GM06990 (cell line): ENCODE measurements around the gene MLX.

Experiments used
- DNase-seq: peaks from one replicate; pipeline ENCODE4 v3.0.0-alpha.2; 2011; ENCODE audit not compliant: insufficient read length; ENCODE audit errors: extremely low read depth
- H3K27me3 ChIP-seq: replicated peaks from 2 replicates; pipeline ENCODE4 v1.6.0; 2011; ENCODE audit warnings: low read length; ENCODE audit not compliant: control insufficient read depth, insufficient read depth
- H3K36me3 ChIP-seq: 2 replicates; pipeline ENCODE4 v1.5.1; 2011; ENCODE audit warnings: low read length; ENCODE audit not compliant: control insufficient read depth, insufficient read depth
- H3K4me3 ChIP-seq: replicated peaks from 2 replicates; pipeline ENCODE4 v1.5.1; 2011; ENCODE audit warnings: low read depth, mild to moderate bottlenecking, control low read depth, low read length
- CTCF ChIP-seq: IDR thresholded peaks from 2 replicates; pipeline ENCODE4 v1.5.1; 2011; ENCODE audit warnings: low read length, control low read depth, mild to moderate bottlenecking, inconsistent platforms; ENCODE audit not compliant: insufficient read depth, poor library complexity, severe bottlenecking

MLX gene

DNA sequence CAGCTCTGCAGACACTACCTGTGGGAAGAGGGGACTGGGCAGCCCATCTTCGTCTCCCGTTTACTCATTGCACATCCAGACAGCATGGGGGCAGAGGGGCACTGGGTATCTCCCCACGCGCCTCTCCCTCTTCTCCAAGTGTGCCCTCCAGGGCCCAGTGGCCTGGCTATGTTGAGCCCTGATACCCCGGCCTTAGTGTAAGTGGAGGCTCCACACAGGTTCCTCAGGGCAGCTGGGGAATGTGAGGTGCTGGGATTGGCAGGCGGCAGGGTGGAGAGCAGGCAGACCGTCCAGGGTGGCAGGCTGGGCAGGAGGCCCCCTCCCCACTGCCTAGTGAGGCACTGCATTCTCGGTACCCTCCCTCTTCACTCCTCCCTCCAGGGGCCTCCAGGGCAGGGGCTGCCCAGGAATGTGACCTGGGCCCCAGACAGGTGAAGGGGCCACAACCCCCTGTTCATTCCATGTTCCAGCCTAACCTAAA is 44.1 kb upstream of the MLX start:
- no peak for TF ChIP-seq CTCF
- peaks cover 25% of the 10 kb centered on the region for H3K36me3 ChIP-seq
- DNase-seq: no peak
- no peak overlapping the region for H3K4me3 ChIP-seq
- no peaks in the 10 kb centered on the region for H3K27me3 ChIP-seq

- peaks cover 19% of the 10 kb centered on the region for H3K36me3 ChIP-seq
- no peak for DNase-seq
- no peak for TF ChIP-seq CTCF
Measured at GRCh38 chr17:42525221-42525620, 41.7 kb upstream of the MLX start.

DNA sequence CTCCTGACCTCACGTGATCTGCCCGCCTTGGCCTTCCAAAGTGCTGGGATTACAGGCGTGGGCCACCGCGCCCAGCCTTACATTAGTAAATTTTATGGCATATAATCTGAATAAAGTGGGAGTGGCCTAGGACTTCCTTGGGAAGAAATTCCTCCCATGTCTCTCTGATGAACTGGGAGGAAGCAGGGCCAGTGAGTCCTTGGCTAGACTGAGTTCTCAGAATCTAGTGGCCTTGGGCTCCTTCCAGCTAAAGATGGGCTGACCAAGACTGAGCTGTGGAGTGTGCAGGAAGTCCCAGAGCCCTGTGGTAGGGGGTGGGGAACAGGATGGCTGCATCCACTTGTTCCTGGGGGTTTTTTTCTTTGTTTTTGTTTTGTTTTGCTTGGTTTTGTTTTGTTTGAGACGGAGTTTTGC is 40.9 kb upstream of the MLX start:
- H3K4me3 ChIP-seq: no peak overlapping the region
- no peak for DNase-seq
- no peaks in the 10 kb centered on the region for H3K27me3 ChIP-seq
- H3K36me3 ChIP-seq: peaks cover 16% of the 10 kb centered on the region
- TF ChIP-seq CTCF: no peak

More at GRCh38 chr17:42525221-42525620, 41.7 kb upstream of the MLX start:
- H3K27me3 ChIP-seq: no peaks in the 10 kb centered on the region
- no peak overlapping the region for H3K4me3 ChIP-seq

DNA sequence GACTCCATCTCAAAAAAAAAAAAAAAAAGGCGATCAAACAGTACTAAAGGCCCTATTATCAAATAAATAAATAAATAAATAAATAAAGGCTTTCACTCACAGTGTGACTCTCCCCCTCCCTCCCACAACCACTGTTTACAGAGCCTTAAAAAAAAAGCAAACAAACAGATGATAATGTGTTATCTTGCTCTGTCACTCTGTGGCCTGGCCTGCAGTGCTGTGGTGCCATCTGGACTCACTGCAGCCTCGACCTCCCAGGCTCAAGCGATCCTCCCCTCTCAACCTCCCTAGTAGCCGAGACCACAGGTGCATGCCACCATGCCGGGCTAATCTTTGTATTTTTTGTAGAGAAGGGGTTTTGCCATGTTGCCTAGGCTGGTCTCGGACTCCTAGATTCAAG is 39.0 kb upstream of the MLX start:
- H3K27me3 ChIP-seq: no peaks in the 10 kb centered on the region
- DNase-seq: no peak
- no peak overlapping the region for H3K4me3 ChIP-seq
- H3K36me3 ChIP-seq: no peaks in the 10 kb centered on the region
- no peak for TF ChIP-seq CTCF

DNA sequence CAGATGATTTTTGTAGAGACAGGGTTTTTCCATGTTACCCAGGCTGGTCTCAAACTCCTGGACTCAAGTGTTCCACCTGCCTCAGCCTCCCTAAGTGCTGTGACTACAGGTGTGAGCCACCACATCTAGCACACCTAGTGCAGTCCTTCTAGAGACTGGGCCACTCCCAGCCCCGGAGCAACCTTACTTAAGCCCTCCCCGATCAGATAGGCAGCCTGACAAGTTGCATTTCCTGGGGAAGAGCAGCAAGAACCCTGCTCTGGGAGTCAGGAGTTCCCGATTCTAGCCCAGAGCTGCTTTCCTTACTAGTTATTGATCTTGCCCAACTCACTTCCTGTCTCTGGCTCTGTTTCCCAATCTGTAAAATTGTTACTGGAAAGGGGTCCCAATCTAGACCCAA is 37.8 kb upstream of the MLX start:
- Histone ChIP-seq H3K27me3 (no peaks in the 10 kb centered on the region), H3K4me3 (no peak overlapping the region), H3K36me3 (no peaks in the 10 kb centered on the region)
- DNase-seq: no peak
- no peak for TF ChIP-seq CTCF

GRCh38 chr17:42530952-42531454 is 35.9 kb upstream of the MLX start:
- H3K36me3 ChIP-seq: no peaks in the 10 kb centered on the region
- H3K4me3 ChIP-seq: no peak overlapping the region
- TF ChIP-seq CTCF: no peak
- H3K27me3 ChIP-seq: no peaks in the 10 kb centered on the region
- no peak for DNase-seq
